HEK293T (cell line): Measurements from ENCODE around the gene DENND4C.

Experiments
- BHLHE40 ChIP-seq: fragments of 450-650 bp; IDR thresholded peaks from 2 replicates; pipeline ENCODE4 v1.6.1; 2016; ENCODE audit warnings: mild to moderate bottlenecking, moderate library complexity, borderline replicate concordance
- FOXA1 ChIP-seq: fragments of 450-650 bp; IDR thresholded peaks from 2 replicates; pipeline ENCODE4 v1.6.1; 2016; ENCODE audit warnings: mild to moderate bottlenecking
- FOXK2 ChIP-seq: fragments of 450-650 bp; IDR thresholded peaks from 2 replicates; pipeline ENCODE4 v1.6.1; 2016; ENCODE audit warnings: mild to moderate bottlenecking
- FOXM1 ChIP-seq: fragments of 450-650 bp; IDR thresholded peaks from 2 replicates; pipeline ENCODE4 v1.6.1; 2017; ENCODE audit warnings: mild to moderate bottlenecking, borderline replicate concordance
- HDGF ChIP-seq: fragments of 450-650 bp; IDR thresholded peaks from 2 replicates; pipeline ENCODE4 v1.6.1; 2017; ENCODE audit warnings: antibody characterized with exemption, borderline replicate concordance
- L3MBTL2 ChIP-seq: fragments of 450-650 bp; conservative IDR thresholded peaks from 2 replicates; pipeline ENCODE4 v1.6.1; 2016; ENCODE audit warnings: mild to moderate bottlenecking
- TARDBP ChIP-seq: fragments of 450-650 bp; IDR thresholded peaks from 2 replicates; pipeline ENCODE4 v1.6.1; 2016

- TF ChIP-seq HDGF (no peak), FOXM1 (no peak), TARDBP (no peak), BHLHE40 (no peak), FOXK2 (no peak), L3MBTL2 (no peak), FOXA1 (no peak)
These were observed 57.6 kb downstream of the DENND4C start for GRCh38 chr9:19288081-19288480.
